WTC11 (cell line): Measurements from ENCODE around the gene FOXI1. TPM values are rescaled to one million over a fixed set of nuclear protein-coding genes. Genes with fewer than 3 reads are reported as not detected.

Experiments used
- ATAC-seq: fragments of 200-7000 bp; cut with Tn5 transposase; 2 replicates; pipeline ENCODE4 v1.10.0; 2021; ENCODE audit warnings: mild to moderate bottlenecking, moderate library complexity
- CTCF ChIA-PET: fragments of 300-600 bp; sonication (Branson Sonifier 250); formaldehyde crosslinking; loops from one replicate; lab custom pipeline; 2021; ENCODE audit warnings: antibody characterized with exemption; lab: Charles Lee
- POLR2A ChIA-PET: fragments of 350-600 bp; sonication (Branson Sonifier 250); formaldehyde crosslinking; loops from one replicate; lab custom pipeline; 2021; ENCODE audit warnings: antibody characterized with exemption; lab: Charles Lee
- DNase-seq: peaks from one replicate; pipeline ENCODE4 v3.0.0; 2021; ENCODE audit warnings: low spot score
- H3K27ac Mint-ChIP-seq: 2 replicates; pipeline ENCODE4 v1.8.0; 2021; ENCODE audit warnings: mixed read lengths
- H3K27me3 Mint-ChIP-seq: 2 replicates; pipeline ENCODE4 v1.8.0; 2021; ENCODE audit warnings: low read depth, mild to moderate bottlenecking, moderate library complexity, mixed read lengths
- H3K36me3 Mint-ChIP-seq: 2 replicates; pipeline ENCODE4 v1.8.0; 2021; ENCODE audit warnings: mixed read lengths
- H3K4me1 Mint-ChIP-seq: 2 replicates; pipeline ENCODE4 v1.8.0; 2022; ENCODE audit warnings: mixed read lengths
- H3K4me3 Mint-ChIP-seq: 2 replicates; pipeline ENCODE4 v1.8.0; 2021; ENCODE audit warnings: mild to moderate bottlenecking, moderate library complexity, mixed read lengths
- H3K9me3 Mint-ChIP-seq: 2 replicates; pipeline ENCODE4 v1.8.0; 2021; ENCODE audit warnings: mixed read lengths
- ATF1 ChIP-seq: sonication (generic); formaldehyde crosslinking; IDR thresholded peaks from 2 replicates; pipeline ENCODE4 v1.8.1; 2023; ENCODE audit warnings: mild to moderate bottlenecking, moderate library complexity, missing genetic modification reagents
- GABPB1 ChIP-seq: sonication (generic); formaldehyde crosslinking; IDR thresholded peaks from 2 replicates; pipeline ENCODE4 v1.8.1; 2023; ENCODE audit warnings: mild to moderate bottlenecking, missing genetic modification reagents
- MYBL2 ChIP-seq: sonication (generic); formaldehyde crosslinking; IDR thresholded peaks from 2 replicates; pipeline ENCODE4 v1.8.1; 2023; ENCODE audit warnings: mild to moderate bottlenecking, moderate library complexity, missing genetic modification reagents
- NR2C2 ChIP-seq: sonication (generic); formaldehyde crosslinking; IDR thresholded peaks from 2 replicates; pipeline ENCODE4 v1.8.0; 2022; ENCODE audit warnings: mild to moderate bottlenecking, missing genetic modification reagents
- NR3C1 ChIP-seq: sonication (generic); formaldehyde crosslinking; conservative IDR thresholded peaks from 2 replicates; pipeline ENCODE4 v1.8.1; 2023; ENCODE audit warnings: low read depth, mild to moderate bottlenecking, missing genetic modification reagents
- SMAD3 ChIP-seq: sonication (generic); formaldehyde crosslinking; IDR thresholded peaks from 2 replicates; pipeline ENCODE4 v1.8.0; 2022; ENCODE audit warnings: missing genetic modification reagents, mild to moderate bottlenecking, borderline replicate concordance
- SMAD4 ChIP-seq: sonication (generic); formaldehyde crosslinking; IDR thresholded peaks from 2 replicates; pipeline ENCODE4 v1.8.0; 2022; ENCODE audit warnings: mild to moderate bottlenecking, missing genetic modification reagents
- SOX15 ChIP-seq: fragments of 250-450 bp; sonication (Bioruptor Pico); IDR thresholded peaks from 2 replicates; pipeline ENCODE4 v1.9.0; 2021; ENCODE audit warnings: mild to moderate bottlenecking
- TEAD1 ChIP-seq: sonication (generic); formaldehyde crosslinking; IDR thresholded peaks from 2 replicates; pipeline ENCODE4 v1.8.0; 2022; ENCODE audit warnings: mild to moderate bottlenecking, missing genetic modification reagents
- ZNF138 ChIP-seq: sonication (generic); formaldehyde crosslinking; conservative IDR thresholded peaks from 2 replicates; pipeline ENCODE4 v1.8.1; 2022; ENCODE audit warnings: mild to moderate bottlenecking, moderate library complexity, missing genetic modification reagents
- ZNF263 ChIP-seq: sonication (generic); formaldehyde crosslinking; IDR thresholded peaks from 2 replicates; pipeline ENCODE4 v1.8.1; 2022; ENCODE audit warnings: low read depth, mild to moderate bottlenecking, moderate library complexity, missing genetic modification reagents
- total RNA-seq: library from RNA; stranded (reverse); gene quantifications from 3 replicates; pipeline ENCODE4 v1.2.3, GENCODE V29; 2021
- TF ChIP-seq, protein P1 (sequence below): sonication (generic); formaldehyde crosslinking; IDR thresholded peaks from 2 replicates; pipeline ENCODE4 v1.8.1; 2023; ENCODE audit warnings: mild to moderate bottlenecking, moderate library complexity, missing genetic modification reagents
- TF ChIP-seq, protein P2 (sequence below): sonication (generic); formaldehyde crosslinking; IDR thresholded peaks from 2 replicates; pipeline ENCODE4 v1.8.1; 2023; ENCODE audit warnings: mild to moderate bottlenecking, missing genetic modification reagents, borderline replicate concordance
- TF ChIP-seq, protein P3 (sequence below): sonication (generic); formaldehyde crosslinking; IDR thresholded peaks from 2 replicates; pipeline ENCODE4 v1.8.1; 2023; ENCODE audit warnings: mild to moderate bottlenecking, missing genetic modification reagents, moderate library complexity
- TF ChIP-seq, protein P4 (sequence below): sonication (generic); formaldehyde crosslinking; IDR thresholded peaks from 2 replicates; pipeline ENCODE4 v1.8.1; 2022; ENCODE audit warnings: low read depth, missing genetic modification reagents, borderline replicate concordance
- TF ChIP-seq, protein P5 (sequence below): sonication (generic); formaldehyde crosslinking; IDR thresholded peaks from 2 replicates; pipeline ENCODE4 v1.8.0; 2023; ENCODE audit warnings: missing genetic modification reagents, mild to moderate bottlenecking, borderline replicate concordance
- TF ChIP-seq, protein P6 (sequence below): sonication (generic); formaldehyde crosslinking; IDR thresholded peaks from 2 replicates; pipeline ENCODE4 v1.8.0; 2022; ENCODE audit warnings: mild to moderate bottlenecking, missing genetic modification reagents
- TF ChIP-seq, protein P7 (sequence below): fragments of 250-450 bp; sonication (Bioruptor Pico); conservative IDR thresholded peaks from 2 replicates; pipeline ENCODE4 v1.9.0; 2021; ENCODE audit warnings: mild to moderate bottlenecking
- TF ChIP-seq, protein P8 (sequence below): fragments of 200-600 bp; IDR thresholded peaks from 2 replicates; pipeline ENCODE4 v1.8.0; 2022; ENCODE audit warnings: antibody characterized with exemption

The FOXI1 gene
- total RNA-seq, 1 experiment from 2014 or later, result not detected

DNA sequence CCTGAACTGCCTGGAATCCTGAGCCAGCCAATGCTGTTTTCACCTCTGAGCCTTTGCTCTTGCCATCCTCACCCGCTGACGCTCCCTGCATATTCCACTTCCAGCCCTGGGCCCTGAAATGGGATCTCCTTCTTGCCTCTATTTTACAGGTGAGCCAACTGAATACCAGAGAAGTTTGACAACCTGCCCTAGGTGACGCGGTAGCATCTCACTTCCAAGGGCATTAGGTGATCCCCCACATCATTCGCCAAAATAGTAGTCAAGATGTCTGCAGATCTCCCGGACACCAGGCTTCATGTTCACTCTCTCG, 43.5 kb downstream of the FOXI1 start (continued):
- TF ChIP-seq, protein P1, sequence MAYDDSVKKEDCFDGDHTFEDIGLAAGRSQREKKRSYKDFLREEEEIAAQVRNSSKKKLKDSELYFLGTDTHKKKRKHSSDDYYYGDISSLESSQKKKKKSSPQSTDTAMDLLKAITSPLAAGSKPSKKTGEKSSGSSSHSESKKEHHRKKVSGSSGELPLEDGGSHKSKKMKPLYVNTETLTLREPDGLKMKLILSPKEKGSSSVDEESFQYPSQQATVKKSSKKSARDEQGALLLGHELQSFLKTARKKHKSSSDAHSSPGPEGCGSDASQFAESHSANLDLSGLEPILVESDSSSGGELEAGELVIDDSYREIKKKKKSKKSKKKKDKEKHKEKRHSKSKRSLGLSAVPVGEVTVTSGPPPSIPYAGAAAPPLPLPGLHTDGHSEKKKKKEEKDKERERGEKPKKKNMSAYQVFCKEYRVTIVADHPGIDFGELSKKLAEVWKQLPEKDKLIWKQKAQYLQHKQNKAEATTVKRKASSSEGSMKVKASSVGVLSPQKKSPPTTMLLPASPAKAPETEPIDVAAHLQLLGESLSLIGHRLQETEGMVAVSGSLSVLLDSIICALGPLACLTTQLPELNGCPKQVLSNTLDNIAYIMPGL (CRISPR knock-in tag), result no peak
- TF ChIP-seq SMAD3 (CRISPR knock-in tag), result no peak
- TF ChIP-seq, protein P2, sequence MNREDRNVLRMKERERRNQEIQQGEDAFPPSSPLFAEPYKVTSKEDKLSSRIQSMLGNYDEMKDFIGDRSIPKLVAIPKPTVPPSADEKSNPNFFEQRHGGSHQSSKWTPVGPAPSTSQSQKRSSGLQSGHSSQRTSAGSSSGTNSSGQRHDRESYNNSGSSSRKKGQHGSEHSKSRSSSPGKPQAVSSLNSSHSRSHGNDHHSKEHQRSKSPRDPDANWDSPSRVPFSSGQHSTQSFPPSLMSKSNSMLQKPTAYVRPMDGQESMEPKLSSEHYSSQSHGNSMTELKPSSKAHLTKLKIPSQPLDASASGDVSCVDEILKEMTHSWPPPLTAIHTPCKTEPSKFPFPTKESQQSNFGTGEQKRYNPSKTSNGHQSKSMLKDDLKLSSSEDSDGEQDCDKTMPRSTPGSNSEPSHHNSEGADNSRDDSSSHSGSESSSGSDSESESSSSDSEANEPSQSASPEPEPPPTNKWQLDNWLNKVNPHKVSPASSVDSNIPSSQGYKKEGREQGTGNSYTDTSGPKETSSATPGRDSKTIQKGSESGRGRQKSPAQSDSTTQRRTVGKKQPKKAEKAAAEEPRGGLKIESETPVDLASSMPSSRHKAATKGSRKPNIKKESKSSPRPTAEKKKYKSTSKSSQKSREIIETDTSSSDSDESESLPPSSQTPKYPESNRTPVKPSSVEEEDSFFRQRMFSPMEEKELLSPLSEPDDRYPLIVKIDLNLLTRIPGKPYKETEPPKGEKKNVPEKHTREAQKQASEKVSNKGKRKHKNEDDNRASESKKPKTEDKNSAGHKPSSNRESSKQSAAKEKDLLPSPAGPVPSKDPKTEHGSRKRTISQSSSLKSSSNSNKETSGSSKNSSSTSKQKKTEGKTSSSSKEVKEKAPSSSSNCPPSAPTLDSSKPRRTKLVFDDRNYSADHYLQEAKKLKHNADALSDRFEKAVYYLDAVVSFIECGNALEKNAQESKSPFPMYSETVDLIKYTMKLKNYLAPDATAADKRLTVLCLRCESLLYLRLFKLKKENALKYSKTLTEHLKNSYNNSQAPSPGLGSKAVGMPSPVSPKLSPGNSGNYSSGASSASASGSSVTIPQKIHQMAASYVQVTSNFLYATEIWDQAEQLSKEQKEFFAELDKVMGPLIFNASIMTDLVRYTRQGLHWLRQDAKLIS (CRISPR knock-in tag), result no peak
- TF ChIP-seq NR2C2 (CRISPR knock-in tag), result no peak
- no peak for TF ChIP-seq GABPB1
- TF ChIP-seq ATF1, result no peak
- TF ChIP-seq MYBL2 (CRISPR knock-in tag), result no peak
- TF ChIP-seq ZNF263 (CRISPR knock-in tag), result no peak
- TF ChIP-seq, protein P3, sequence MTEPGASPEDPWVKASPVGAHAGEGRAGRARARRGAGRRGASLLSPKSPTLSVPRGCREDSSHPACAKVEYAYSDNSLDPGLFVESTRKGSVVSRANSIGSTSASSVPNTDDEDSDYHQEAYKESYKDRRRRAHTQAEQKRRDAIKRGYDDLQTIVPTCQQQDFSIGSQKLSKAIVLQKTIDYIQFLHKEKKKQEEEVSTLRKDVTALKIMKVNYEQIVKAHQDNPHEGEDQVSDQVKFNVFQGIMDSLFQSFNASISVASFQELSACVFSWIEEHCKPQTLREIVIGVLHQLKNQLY (CRISPR knock-in tag), result no peak
- TF ChIP-seq, protein P4, sequence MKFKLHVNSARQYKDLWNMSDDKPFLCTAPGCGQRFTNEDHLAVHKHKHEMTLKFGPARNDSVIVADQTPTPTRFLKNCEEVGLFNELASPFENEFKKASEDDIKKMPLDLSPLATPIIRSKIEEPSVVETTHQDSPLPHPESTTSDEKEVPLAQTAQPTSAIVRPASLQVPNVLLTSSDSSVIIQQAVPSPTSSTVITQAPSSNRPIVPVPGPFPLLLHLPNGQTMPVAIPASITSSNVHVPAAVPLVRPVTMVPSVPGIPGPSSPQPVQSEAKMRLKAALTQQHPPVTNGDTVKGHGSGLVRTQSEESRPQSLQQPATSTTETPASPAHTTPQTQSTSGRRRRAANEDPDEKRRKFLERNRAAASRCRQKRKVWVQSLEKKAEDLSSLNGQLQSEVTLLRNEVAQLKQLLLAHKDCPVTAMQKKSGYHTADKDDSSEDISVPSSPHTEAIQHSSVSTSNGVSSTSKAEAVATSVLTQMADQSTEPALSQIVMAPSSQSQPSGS, result no peak
- TF ChIP-seq, protein P5, sequence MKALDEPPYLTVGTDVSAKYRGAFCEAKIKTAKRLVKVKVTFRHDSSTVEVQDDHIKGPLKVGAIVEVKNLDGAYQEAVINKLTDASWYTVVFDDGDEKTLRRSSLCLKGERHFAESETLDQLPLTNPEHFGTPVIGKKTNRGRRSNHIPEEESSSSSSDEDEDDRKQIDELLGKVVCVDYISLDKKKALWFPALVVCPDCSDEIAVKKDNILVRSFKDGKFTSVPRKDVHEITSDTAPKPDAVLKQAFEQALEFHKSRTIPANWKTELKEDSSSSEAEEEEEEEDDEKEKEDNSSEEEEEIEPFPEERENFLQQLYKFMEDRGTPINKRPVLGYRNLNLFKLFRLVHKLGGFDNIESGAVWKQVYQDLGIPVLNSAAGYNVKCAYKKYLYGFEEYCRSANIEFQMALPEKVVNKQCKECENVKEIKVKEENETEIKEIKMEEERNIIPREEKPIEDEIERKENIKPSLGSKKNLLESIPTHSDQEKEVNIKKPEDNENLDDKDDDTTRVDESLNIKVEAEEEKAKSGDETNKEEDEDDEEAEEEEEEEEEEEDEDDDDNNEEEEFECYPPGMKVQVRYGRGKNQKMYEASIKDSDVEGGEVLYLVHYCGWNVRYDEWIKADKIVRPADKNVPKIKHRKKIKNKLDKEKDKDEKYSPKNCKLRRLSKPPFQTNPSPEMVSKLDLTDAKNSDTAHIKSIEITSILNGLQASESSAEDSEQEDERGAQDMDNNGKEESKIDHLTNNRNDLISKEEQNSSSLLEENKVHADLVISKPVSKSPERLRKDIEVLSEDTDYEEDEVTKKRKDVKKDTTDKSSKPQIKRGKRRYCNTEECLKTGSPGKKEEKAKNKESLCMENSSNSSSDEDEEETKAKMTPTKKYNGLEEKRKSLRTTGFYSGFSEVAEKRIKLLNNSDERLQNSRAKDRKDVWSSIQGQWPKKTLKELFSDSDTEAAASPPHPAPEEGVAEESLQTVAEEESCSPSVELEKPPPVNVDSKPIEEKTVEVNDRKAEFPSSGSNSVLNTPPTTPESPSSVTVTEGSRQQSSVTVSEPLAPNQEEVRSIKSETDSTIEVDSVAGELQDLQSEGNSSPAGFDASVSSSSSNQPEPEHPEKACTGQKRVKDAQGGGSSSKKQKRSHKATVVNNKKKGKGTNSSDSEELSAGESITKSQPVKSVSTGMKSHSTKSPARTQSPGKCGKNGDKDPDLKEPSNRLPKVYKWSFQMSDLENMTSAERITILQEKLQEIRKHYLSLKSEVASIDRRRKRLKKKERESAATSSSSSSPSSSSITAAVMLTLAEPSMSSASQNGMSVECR (CRISPR knock-in tag), result no peak
- TF ChIP-seq, protein P6, sequence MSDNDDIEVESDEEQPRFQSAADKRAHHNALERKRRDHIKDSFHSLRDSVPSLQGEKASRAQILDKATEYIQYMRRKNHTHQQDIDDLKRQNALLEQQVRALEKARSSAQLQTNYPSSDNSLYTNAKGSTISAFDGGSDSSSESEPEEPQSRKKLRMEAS (CRISPR knock-in tag), result no peak
- TF ChIP-seq ZNF138 (CRISPR knock-in tag), result no peak

DNA sequence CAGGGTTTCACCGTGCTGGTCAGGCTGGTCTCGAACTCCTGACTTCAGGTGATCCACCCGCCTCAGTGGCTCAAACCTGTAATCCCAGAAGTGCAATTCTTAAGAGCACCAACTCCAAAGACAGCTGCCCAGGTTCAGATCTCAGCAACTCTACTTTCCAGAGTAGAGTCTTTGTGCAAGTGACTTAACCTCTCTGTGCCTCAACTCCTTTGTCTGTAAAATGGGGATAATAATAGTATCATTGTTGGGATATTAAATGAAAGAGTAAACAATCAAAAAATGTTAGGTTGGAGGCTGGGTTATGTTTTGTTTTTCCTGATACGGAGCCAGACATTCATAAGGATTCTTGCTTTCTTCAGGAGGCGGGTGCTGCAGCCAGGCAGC, 45.0 kb downstream of the FOXI1 start:
- no peaks in the 10 kb centered on the region for H3K9me3 Mint-ChIP-seq
- TF ChIP-seq, protein P7, sequence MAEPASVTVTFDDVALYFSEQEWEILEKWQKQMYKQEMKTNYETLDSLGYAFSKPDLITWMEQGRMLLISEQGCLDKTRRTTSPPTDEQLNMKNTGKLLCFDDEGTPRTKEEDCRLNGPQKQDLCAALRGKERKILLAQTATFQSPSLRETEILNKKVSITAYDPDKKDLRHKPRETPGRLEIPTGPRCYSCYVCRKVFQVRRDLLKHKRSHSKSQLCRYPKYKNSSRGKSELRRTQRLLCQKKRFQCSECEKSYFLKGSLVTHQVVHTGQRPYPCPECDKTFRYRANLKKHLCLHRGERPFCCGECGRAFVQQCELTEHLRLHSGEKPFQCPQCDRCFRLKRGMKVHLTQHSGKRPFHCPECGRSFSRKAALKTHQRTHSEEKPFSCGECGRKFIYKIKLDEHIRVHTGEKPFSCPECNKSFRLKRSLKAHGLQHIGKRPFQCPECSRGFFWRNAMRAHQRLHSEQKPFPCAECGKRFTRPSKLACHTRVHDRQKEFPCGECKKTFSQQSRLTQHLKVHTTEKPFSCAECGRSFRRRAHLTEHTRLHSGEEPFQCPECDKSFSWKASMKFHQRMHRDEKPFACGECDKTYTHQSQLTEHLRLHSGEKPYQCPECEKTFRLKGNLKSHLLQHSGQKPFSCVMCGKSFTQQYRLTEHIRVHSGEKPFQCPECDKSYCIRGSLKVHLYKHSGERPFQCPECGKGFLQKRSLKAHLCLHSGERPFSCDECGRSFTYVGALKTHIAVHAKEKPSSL, result no peak
- TF ChIP-seq SOX15 (CRISPR knock-in tag) (no peak), NR3C1 (CRISPR knock-in tag) (no peak), SMAD4 (no peak), TEAD1 (no peak)
- TF ChIP-seq, protein P8, sequence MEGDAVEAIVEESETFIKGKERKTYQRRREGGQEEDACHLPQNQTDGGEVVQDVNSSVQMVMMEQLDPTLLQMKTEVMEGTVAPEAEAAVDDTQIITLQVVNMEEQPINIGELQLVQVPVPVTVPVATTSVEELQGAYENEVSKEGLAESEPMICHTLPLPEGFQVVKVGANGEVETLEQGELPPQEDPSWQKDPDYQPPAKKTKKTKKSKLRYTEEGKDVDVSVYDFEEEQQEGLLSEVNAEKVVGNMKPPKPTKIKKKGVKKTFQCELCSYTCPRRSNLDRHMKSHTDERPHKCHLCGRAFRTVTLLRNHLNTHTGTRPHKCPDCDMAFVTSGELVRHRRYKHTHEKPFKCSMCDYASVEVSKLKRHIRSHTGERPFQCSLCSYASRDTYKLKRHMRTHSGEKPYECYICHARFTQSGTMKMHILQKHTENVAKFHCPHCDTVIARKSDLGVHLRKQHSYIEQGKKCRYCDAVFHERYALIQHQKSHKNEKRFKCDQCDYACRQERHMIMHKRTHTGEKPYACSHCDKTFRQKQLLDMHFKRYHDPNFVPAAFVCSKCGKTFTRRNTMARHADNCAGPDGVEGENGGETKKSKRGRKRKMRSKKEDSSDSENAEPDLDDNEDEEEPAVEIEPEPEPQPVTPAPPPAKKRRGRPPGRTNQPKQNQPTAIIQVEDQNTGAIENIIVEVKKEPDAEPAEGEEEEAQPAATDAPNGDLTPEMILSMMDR, result no peak

More for the DNA sequence above, 45.0 kb downstream of the FOXI1 start:
- ChIA-PET POLR2A (no interaction called here), CTCF (no interaction called here)
- no peak for DNase-seq
- Mint-ChIP-seq H3K36me3 (no peaks in the 10 kb centered on the region), H3K4me3 (no peak overlapping the region), H3K4me1 (peaks cover 28% of the 10 kb centered on the region), H3K27ac (no peak overlapping the region), H3K27me3 (no peaks in the 10 kb centered on the region)
- ATAC-seq, result no peak
